NCI-H146 treated with DMSO at 0.1 percent for 48 hours (cell line): Measurements from ENCODE around the gene DMAC2L.
"Not testable (repeated sequence)": the region's sequence is repeated elsewhere in the genome, so short reads cannot be mapped to it uniquely, and the experiment has no call there.

Experiments
- DNase-seq: peaks from one replicate; lab custom pipeline; 2025; ENCODE audit not compliant: unreplicated experiment; lab: John Stamatoyannopoulos, UW

DMAC2L gene

GRCh38 chr14:50354527-50354926, 42.4 kb downstream of the DMAC2L start:
- DNase-seq = no peak

- DNase-seq = no peak
These were observed 43.6 kb downstream of the DMAC2L start for GRCh38 chr14:50355692-50356091.

- not testable (repeated sequence) for DNase-seq
These were observed 44.2 kb downstream of the DMAC2L start for GRCh38 chr14:50356283-50356682.

- no peak for DNase-seq
These were observed 45.0 kb downstream of the DMAC2L start for GRCh38 chr14:50357124-50357523.

- DNase-seq = no peak
These were observed 45.8 kb downstream of the DMAC2L start for GRCh38 chr14:50357753-50358395.

GRCh38 chr14:50359631-50360030, 47.5 kb downstream of the DMAC2L start:
- DNase-seq = no peak

- no peak for DNase-seq
These were observed 48.0 kb downstream of the DMAC2L start for GRCh38 chr14:50360093-50360492.

GRCh38 chr14:50360851-50361250, 48.7 kb downstream of the DMAC2L start:
- DNase-seq = no peak

- DNase-seq = not testable (repeated sequence)
These were observed 49.6 kb downstream of the DMAC2L start for GRCh38 chr14:50361473-50362403.

- DNase-seq = no peak
These were observed 50.9 kb downstream of the DMAC2L start for GRCh38 chr14:50362764-50363713.

- DNase-seq = no peak
These were observed 51.6 kb downstream of the DMAC2L start for GRCh38 chr14:50363714-50364111.

- DNase-seq = no peak
These were observed 52.7 kb downstream of the DMAC2L start for GRCh38 chr14:50364792-50365191.

- DNase-seq = not testable (repeated sequence)
These were observed 53.4 kb downstream of the DMAC2L start for GRCh38 chr14:50365572-50365971.

- no peak for DNase-seq
These were observed 54.0 kb downstream of the DMAC2L start for GRCh38 chr14:50366115-50366514.

GRCh38 chr14:50366589-50366988, 54.5 kb downstream of the DMAC2L start:
- no peak for DNase-seq

- no peak for DNase-seq
These were observed 59.4 kb downstream of the DMAC2L start for GRCh38 chr14:50371546-50371945.

- no peak for DNase-seq
These were observed 61.8 kb downstream of the DMAC2L start for GRCh38 chr14:50373959-50374358.

- no peak for DNase-seq
These were observed 63.6 kb downstream of the DMAC2L start for GRCh38 chr14:50375760-50376159.
